GM18867 (cell line): ENCODE measurements around the gene UNC5B.

Experiments used
- ATAC-seq: cut with Tn5 transposase; IDR thresholded peaks from one replicate; pipeline ENCODE4 v1.9.1; 2021; ENCODE audit warnings: mild to moderate bottlenecking, moderate library complexity; ENCODE audit not compliant: unreplicated experiment

UNC5B gene

DNA sequence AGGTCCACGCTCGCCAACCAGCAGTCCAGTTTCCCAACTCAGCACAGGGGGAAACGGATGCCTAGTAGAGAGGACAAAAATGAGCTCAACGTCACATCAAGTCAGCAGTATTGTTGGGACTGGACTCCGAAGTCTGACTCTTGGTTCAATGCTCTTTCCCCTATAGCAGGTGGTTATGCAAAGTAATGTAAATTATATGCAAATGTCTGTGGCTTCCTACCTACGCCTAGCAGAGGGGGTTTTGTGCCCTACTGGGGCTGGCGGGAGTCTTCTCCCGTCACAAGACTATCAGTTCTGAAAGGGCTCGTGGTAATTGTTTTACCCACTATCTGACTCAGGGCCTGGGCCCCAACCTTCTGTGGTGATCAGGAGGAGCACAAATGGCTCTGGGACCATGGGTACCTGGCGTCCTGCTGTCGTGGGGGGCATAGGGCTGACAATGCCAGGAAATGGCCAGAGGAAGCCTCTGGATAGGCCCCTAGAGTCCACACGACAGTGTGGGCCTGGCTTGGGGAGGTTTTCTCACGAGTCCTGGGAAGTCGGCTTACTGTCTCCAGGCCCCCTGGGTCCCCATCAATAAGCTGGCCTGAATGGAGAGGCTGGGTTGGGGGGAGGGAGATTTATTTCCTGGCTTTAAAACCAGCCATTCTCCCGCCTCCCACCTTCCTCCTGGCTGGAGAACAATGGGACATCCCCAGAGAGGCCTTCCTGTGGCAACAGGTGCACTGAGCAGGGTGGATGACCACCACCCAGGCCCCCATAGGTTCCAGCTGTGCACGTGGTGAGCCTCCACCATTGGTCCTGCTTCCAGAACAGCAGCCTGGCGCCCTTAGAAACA lies 41.8 kb downstream of the UNC5B start:
- ATAC-seq = no peak

GRCh38 chr10:71254834-71255549 lies 42.6 kb downstream of the UNC5B start:
- no peak for ATAC-seq

- no peak for ATAC-seq
Measured at GRCh38 chr10:71255550-71255807, 43.1 kb downstream of the UNC5B start.

DNA sequence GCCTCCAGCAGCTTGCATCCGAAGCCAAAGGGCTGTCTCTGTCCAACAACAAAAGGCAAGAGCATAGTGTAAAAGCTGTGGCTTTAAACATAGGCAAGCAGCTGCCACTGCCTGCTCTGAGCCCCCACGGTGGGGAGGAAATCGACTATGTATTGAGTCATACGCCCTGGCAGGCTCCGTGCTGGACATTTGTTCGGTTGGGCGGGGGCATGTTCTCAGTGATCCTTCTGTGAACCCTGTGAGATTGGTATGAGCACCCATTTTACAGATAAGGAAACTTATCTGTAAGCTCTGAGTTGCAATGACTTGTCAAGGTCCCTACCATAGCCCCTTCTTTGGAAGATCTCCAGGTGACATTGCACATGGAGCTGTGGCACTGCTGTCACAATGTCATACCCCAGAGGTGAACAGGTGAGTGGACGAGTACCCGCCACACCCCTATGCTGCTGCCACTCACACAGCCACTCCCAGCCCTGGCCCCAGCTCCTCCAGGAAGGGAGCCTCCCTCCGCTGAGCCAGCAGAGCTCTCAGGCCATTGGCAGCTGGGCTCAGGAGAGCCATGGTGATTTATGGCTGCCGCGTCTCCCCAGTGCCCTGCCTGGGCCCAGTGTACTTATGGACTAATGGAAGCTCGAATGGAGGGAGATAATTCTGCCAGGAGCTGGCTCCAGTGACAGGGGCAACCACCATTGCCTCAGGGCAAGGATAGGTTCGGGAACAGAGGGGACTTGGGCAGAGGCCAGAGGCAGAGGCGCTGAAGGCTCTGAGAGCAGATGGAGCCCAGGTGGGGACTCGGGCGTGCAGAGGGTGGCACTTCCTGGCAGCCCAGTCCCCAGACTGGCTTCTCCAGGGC lies 43.7 kb downstream of the UNC5B start:
- no peak for ATAC-seq

DNA sequence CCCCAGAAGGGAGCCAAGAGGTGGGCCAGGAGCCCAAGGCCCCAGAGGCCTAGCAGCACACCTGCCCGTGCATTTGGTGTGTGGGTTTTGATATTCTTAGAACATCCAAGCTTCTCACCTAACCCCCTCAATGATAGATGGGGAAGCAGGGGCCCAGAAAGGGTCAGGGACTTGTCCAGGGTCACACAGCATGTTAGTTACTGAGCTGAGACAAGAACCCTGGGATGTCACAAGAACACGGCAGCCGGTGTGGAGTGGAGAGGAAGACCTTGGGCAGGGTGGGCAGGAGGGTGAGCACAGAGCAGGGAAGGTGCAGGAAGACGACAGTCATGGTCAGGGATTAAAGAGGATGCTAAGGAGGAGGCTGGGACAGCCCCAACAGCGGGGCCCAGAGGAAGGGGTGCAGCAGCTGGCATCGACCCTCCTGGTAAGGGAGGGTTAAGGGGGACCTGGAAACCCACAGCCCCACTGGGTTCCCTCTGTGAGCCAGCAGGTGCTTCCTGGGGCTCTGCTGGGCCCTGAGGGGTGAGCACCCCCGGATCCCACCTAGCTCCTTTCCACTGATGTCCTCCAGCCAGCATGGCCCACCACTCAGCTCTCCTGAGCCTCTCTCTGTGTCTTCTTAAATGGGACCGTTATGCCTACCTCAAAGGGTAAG lies 44.4 kb downstream of the UNC5B start:
- no peak for ATAC-seq

- no peak for ATAC-seq
Measured at GRCh38 chr10:71257319-71257997, 45.1 kb downstream of the UNC5B start.

- no peak for ATAC-seq
Measured at GRCh38 chr10:71258046-71258445, 45.7 kb downstream of the UNC5B start.

GRCh38 chr10:71258446-71259145 lies 46.2 kb downstream of the UNC5B start:
- no peak for ATAC-seq

- no peak for ATAC-seq
Measured at GRCh38 chr10:71259282-71259681, 46.9 kb downstream of the UNC5B start.

- no peak for ATAC-seq
Measured at GRCh38 chr10:71259815-71260501, 47.6 kb downstream of the UNC5B start.

DNA sequence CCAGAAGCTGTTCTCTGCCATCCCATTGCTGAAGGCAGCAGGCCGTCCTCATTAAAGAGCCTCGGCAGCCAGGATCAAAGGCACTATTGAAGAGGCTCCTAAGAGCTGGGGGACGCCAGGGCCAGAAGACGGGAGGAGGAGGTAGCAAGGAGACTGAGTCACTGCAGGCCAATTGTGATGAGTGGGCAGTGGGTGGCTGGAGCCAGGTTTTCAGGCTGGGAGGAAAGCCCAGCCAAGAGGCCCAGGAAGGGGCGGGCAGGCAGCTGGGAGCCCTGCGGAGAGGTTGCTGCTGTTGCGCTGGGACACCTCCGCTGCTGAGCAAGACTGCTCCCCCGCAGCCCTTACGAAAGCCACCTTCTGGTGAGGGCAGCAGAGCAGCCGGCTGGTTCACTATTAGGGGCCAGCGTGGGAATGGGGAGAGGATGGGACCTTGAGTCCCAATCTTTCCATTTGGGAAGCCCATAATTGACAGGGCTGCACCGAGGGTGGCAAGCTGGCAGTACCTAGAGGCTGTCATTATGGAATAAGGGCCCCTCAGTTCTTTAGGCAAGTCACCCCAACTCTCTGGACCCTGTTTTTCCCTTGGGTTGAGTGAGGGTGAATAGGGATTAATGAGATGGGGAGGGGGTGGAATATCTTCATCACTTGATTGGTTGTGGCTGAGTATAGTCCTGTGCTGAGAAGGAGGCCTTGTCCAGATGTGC lies 48.4 kb downstream of the UNC5B start:
- ATAC-seq = no peak

GRCh38 chr10:71262027-71262426 lies 49.7 kb downstream of the UNC5B start:
- no peak for ATAC-seq

GRCh38 chr10:71262817-71263216 lies 50.4 kb downstream of the UNC5B start:
- ATAC-seq = no peak

DNA sequence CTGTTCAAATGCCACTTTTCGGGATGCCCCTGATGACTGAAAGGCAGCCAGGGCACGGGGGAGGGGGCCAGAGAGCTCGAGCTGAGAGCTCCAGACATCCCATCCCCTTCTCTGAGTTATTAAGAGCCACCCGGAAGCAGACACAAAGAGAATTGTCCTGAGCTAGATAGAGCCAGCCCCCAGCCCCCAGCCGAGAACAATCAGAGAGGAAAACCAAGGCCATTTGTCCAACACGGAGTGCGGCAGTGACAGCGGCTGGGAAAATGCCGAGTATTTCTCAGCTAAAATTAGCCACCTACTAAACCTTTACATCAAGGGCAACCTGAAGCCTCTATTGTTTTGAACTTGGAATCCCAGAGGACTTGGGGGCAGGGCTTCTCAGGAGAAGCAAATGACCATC lies 51.0 kb downstream of the UNC5B start:
- no peak for ATAC-seq

GRCh38 chr10:71264345-71265200 lies 52.2 kb downstream of the UNC5B start:
- ATAC-seq = no peak

GRCh38 chr10:71265201-71265575 lies 52.8 kb downstream of the UNC5B start:
- no peak for ATAC-seq

DNA sequence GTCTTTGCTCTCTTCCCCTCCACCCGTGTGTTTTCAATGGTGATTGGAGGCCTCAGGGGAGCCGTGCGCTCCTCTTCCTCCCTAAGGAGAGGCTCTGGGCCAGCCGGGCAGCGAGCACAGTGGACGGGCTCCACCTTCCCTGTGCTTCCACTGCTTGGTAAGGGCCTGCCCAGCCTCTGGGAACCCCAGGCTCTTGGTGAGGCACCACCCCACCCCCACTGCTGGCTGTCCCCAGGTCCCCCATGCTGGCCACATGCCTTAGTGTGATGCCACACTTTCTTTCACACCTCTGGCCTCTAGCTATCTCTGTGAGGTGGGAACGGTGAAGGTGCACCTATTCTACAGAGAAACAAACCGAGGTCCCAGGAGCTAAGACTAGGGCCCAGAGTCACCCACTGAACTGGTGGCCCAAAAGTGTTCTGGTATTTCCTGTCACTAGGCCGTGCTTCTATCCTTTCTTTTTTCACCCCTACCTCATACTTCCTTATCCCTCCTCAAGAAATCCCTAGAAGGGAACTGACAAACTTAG lies 53.3 kb downstream of the UNC5B start:
- no peak for ATAC-seq
